Neutrophil (primary cell): ENCODE measurements around the gene TBL3.
A peak's percentile ranks its signal among the peaks of the same experiment; 100 is the strongest.

Experiments used
- H3K27ac ChIP-seq: fragments of 200-600 bp; sonication (generic); 2 replicates; pipeline ENCODE4 v1.5.1; 2016; ENCODE audit warnings: mild to moderate bottlenecking, moderate library complexity
- H3K27me3 ChIP-seq: fragments of 200-600 bp; sonication (generic); 2 replicates; pipeline ENCODE4 v1.6.0; 2016; ENCODE audit warnings: mild to moderate bottlenecking
- H3K36me3 ChIP-seq: fragments of 200-600 bp; sonication (generic); 2 replicates; pipeline ENCODE4 v1.5.1; 2017
- H3K4me1 ChIP-seq, 2 experiments: fragments of 200-600 bp in 1 of 2; sonication (generic) in 1 of 2; 1 replicate in 1 of 2; 2 replicates in 1 of 2; pipeline versions ENCODE4 v1.5.1 to v1.6.1; 2013 to 2016; ENCODE audit warnings: low read depth in 1 of 2, low read length in 1 of 2, mild to moderate bottlenecking in 1 of 2, moderate library complexity in 1 of 2; ENCODE audit not compliant: control insufficient read depth in 1 of 2, insufficient read depth in 1 of 2
- H3K4me3 ChIP-seq, 2 experiments: fragments of 200-600 bp in 1 of 2; sonication (generic) in 1 of 2; 1 replicate in 1 of 2; 2 replicates in 1 of 2; pipeline ENCODE4 v1.5.1; 2013 to 2016; ENCODE audit warnings: low read depth in 1 of 2, low read length in 1 of 2, mild to moderate bottlenecking in 1 of 2, moderate library complexity in 1 of 2
- H3K9me3 ChIP-seq: fragments of 200-600 bp; sonication (generic); 2 replicates; pipeline ENCODE4 v1.5.1; 2016
- TF ChIP-seq, protein P1 (sequence below): fragments of 200-600 bp; sonication (generic); IDR thresholded peaks from 2 replicates; pipeline ENCODE4 v1.5.1; 2016; ENCODE audit warnings: antibody characterized with exemption

TBL3 gene

DNA sequence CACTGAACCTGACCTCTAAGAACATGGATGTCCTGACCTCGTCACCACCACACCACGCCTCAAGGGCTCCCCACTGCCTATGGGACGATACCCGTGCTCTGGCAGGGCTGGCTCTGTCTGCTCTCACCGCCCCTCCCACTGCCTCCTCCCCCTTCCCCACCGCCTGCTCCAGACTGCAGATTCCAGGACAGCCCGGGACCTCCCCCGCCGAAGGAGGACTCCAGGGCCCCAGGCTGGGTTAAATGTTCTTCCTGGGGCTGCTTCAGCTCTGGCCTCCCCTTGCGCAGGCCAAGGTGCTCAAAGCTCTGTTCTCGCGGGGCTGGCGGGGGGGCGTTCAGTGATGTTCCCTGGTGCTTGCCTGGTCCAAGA lies 50.9 kb downstream of the TBL3 start:
- no peaks in the 10 kb centered on the region for H3K9me3 ChIP-seq

DNA sequence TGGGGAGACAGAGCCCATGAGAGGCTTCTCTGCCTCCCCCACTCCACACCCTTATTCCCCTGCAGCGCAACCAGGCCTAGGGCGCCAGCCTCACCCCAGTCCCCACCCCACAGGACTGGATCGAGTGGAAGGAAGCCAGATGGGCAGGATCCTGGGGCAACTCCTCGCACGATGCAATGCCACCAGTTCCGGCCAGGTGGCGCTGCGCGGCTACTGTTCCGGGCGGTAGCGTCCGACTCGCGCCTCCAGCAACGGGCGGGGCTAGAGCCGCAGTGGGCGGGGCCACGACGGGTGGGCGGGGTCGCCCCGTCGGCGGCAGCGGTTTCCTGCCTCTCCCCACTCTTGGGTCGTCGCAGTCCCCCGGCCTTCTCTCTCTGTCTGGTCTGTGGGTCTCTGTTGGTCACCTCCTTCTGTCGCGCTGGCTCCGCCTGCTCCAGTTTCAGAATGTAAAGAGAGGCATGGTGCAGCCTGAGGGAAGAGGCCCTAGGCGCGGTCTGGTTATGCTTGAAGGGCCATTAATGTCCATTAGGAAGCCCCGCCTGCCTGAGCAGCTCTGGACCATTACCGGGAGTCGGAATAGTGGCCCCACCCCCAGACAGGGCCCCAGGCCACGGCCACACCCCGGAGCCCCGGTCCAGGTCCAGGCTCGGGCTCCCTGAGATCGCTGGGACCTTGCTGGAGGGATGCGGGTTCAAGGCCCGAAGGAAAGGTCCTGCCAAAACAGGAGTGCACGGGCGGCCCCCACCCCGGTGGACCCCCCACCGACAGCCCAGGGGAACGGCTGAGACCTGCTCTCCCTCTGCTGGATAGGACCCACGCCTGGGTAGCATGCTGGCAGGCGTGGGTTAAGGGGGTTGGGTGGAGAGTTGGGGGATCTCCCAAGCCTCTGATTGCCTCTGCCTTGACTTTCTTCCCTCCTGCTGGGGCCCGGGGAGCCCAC lies 51.5 kb downstream of the TBL3 start:
- H3K27ac ChIP-seq, result no peak overlapping the region

More for the DNA sequence above, 50.9 kb downstream of the TBL3 start:
- Histone ChIP-seq H3K4me1 (peaks cover 10 to 22% of the 10 kb centered on the region in 2 experiments), H3K27me3 (peaks cover 99% of the 10 kb centered on the region), H3K27ac (no peak overlapping the region), H3K4me3 (peak overlapping the region; percentile 57 to 66), H3K36me3 (no peaks in the 10 kb centered on the region)
- TF ChIP-seq, protein P1, sequence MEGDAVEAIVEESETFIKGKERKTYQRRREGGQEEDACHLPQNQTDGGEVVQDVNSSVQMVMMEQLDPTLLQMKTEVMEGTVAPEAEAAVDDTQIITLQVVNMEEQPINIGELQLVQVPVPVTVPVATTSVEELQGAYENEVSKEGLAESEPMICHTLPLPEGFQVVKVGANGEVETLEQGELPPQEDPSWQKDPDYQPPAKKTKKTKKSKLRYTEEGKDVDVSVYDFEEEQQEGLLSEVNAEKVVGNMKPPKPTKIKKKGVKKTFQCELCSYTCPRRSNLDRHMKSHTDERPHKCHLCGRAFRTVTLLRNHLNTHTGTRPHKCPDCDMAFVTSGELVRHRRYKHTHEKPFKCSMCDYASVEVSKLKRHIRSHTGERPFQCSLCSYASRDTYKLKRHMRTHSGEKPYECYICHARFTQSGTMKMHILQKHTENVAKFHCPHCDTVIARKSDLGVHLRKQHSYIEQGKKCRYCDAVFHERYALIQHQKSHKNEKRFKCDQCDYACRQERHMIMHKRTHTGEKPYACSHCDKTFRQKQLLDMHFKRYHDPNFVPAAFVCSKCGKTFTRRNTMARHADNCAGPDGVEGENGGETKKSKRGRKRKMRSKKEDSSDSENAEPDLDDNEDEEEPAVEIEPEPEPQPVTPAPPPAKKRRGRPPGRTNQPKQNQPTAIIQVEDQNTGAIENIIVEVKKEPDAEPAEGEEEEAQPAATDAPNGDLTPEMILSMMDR, result no peak

DNA sequence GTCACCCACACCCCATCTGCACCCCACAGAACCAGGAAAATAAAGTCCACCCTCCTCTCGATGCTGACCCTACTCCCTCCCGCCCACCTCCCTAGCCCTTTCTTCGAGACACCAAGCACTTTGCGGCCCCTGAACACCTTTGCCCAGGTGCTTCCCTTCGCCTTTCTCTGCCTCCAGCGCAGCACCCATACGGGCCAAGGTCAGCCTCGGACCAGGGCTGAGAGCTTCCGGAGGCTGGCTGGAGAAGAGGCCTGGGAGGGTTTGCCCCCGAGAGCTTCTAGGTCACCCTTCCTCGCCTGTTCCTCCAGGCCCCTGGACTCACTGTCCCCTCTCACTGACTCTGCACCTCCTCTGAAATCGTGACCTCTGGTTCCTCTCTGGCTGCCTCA lies 52.2 kb downstream of the TBL3 start:
- Histone ChIP-seq H3K4me3 (no peak overlapping the region), H3K27me3 (peaks cover 99% of the 10 kb centered on the region)
- TF ChIP-seq, protein P1, result no peak

More for the DNA sequence above, 51.5 kb downstream of the TBL3 start:
- TF ChIP-seq, protein P1, result peak; percentile 99
- Histone ChIP-seq H3K4me1 (peaks cover 10 to 22% of the 10 kb centered on the region in 2 experiments), H3K9me3 (no peaks in the 10 kb centered on the region), H3K27me3 (peaks cover 99% of the 10 kb centered on the region), H3K4me3 (peak overlapping the region; percentile 57 to 66), H3K36me3 (no peaks in the 10 kb centered on the region)

DNA sequence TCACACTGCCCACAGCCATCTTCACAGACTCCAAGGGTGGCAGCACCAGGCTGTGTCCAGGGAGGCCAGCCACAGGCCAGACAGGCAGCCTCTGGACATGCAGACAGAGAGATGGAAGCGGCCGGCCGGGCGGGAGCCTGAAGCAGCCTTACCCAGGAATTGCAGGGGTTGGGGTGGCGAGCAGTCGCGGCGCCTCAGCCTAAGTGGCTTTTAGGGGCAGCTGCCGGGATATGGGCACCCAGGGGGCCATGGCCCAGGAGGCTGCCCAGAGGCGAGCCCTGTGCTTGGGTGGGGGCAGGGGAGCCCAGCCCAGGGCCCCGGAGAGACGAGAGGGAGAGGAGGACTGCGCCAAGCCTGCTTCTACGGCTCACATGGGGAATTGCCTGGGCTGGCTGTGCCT lies 53.4 kb downstream of the TBL3 start:
- Histone ChIP-seq H3K4me3 (no peak overlapping the region), H3K9me3 (no peaks in the 10 kb centered on the region), H3K27me3 (peaks cover 99% of the 10 kb centered on the region), H3K27ac (no peak overlapping the region), H3K36me3 (no peaks in the 10 kb centered on the region), H3K4me1 (peaks cover 10 to 22% of the 10 kb centered on the region in 2 experiments)
- TF ChIP-seq, protein P1, result no peak

More for the DNA sequence above, 52.2 kb downstream of the TBL3 start:
- Histone ChIP-seq H3K4me1 (peaks cover 10 to 22% of the 10 kb centered on the region in 2 experiments), H3K36me3 (no peaks in the 10 kb centered on the region), H3K9me3 (no peaks in the 10 kb centered on the region), H3K27ac (no peak overlapping the region)

DNA sequence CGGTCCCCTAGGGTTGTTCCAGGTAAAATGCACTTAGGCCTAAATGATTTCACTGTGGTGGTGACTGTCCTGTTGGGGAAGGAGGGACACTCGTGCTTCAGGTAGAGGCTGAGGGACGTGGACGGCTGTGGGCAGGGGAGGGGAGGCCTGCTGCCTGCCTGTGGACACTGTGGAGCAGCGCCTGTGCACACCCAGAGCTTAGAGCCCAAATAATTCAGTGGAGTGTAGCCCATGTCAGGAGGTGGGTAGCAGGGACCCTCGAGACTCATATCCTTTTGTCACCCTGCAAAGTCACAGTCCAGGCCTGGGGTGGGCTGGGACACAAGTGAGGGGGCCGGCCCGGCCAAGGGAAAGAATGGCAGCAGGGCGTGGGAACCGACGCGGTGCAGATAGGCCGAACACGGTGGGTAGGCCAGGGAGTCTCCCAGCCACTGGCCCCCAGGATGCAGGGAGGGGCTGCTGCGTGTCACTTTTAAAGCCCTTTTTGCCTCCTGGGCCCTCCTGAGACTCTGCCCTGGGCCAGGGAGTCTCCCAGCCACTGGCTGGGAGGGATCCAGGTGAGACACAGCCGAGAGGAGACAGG lies 54.1 kb downstream of the TBL3 start:
- no peak overlapping the region for H3K27ac ChIP-seq
- H3K4me3 ChIP-seq, result no peak overlapping the region
- H3K4me1 ChIP-seq, result peaks cover 10 to 22% of the 10 kb centered on the region in 2 experiments
- H3K36me3 ChIP-seq, result no peaks in the 10 kb centered on the region
- peaks cover 93% of the 10 kb centered on the region for H3K27me3 ChIP-seq
- no peaks in the 10 kb centered on the region for H3K9me3 ChIP-seq
- TF ChIP-seq, protein P1, result no peak
